RWPE2 (cell line): ENCODE results near the gene BAIAP2L2.

Experiments
- ATAC-seq: fragments of 200-7000 bp; cut with Tn5 transposase; 3 replicates; pipeline ENCODE4 v1.9.1; 2021; ENCODE audit warnings: low read depth
- DNase-seq: peaks from one replicate; pipeline ENCODE4 v3.0.0-alpha.2; 2020; ENCODE audit warnings: low spot score
- H3K27ac ChIP-seq: fragments of 450-650 bp; 2 replicates; pipeline ENCODE4 v1.5.1; 2017; ENCODE audit warnings: mild to moderate bottlenecking; ENCODE audit not compliant: poor library complexity, severe bottlenecking
- H3K27me3 ChIP-seq: fragments of 250-450 bp; sonication (Bioruptor Pico); 2 replicates; pipeline ENCODE4 v1.5.1; 2021; ENCODE audit warnings: mild to moderate bottlenecking, moderate library complexity; ENCODE audit not compliant: insufficient read depth, poor library complexity, severe bottlenecking
- H3K36me3 ChIP-seq: fragments of 250-450 bp; sonication (Bioruptor Pico); 2 replicates; pipeline ENCODE4 v1.5.1; 2020; ENCODE audit warnings: low read depth, mild to moderate bottlenecking, moderate library complexity
- H3K4me1 ChIP-seq: fragments of 250-450 bp; sonication (Bioruptor Pico); 2 replicates; pipeline ENCODE4 v1.5.1; 2021; ENCODE audit warnings: mild to moderate bottlenecking, moderate library complexity; ENCODE audit not compliant: insufficient read depth, poor library complexity, severe bottlenecking
- H3K4me3 ChIP-seq: fragments of 250-450 bp; sonication (Bioruptor Pico); 2 replicates; pipeline ENCODE4 v1.5.1; 2021; ENCODE audit warnings: mild to moderate bottlenecking, moderate library complexity; ENCODE audit not compliant: severe bottlenecking
- H3K9me3 ChIP-seq: fragments of 250-450 bp; sonication (Bioruptor Pico); 2 replicates; pipeline ENCODE4 v1.5.1; 2021; ENCODE audit warnings: mild to moderate bottlenecking, moderate library complexity; ENCODE audit not compliant: severe bottlenecking
- CTCF ChIP-seq: fragments of 450-650 bp; IDR thresholded peaks from one replicate; pipeline ENCODE4 v1.5.1; 2017; ENCODE audit warnings: mild to moderate bottlenecking, moderate library complexity; ENCODE audit not compliant: poor library complexity, severe bottlenecking

Gene BAIAP2L2

GRCh38 chr22:38066381-38067027, 44.0 kb downstream of the BAIAP2L2 start:
- Histone ChIP-seq H3K36me3 (peaks cover 40% of the 10 kb centered on the region), H3K4me3 (no peak overlapping the region), H3K27me3 (no peaks in the 10 kb centered on the region), H3K4me1 (no peaks in the 10 kb centered on the region), H3K9me3 (no peaks in the 10 kb centered on the region), H3K27ac (no peak overlapping the region)
- ATAC-seq (no peak), DNase-seq (peak; percentile 47)
- no peak for TF ChIP-seq CTCF

GRCh38 chr22:38065539-38065938, 44.9 kb downstream of the BAIAP2L2 start:
- DNase-seq (peak; percentile 49), ATAC-seq (no peak)
- H3K27ac ChIP-seq = no peak overlapping the region
- H3K4me3 ChIP-seq = no peak overlapping the region
- no peaks in the 10 kb centered on the region for H3K9me3 ChIP-seq
- peaks cover 42% of the 10 kb centered on the region for H3K36me3 ChIP-seq
- no peak for TF ChIP-seq CTCF
- no peaks in the 10 kb centered on the region for H3K27me3 ChIP-seq
- H3K4me1 ChIP-seq = no peaks in the 10 kb centered on the region

GRCh38 chr22:38062791-38063190, 47.7 kb downstream of the BAIAP2L2 start:
- H3K9me3 ChIP-seq = no peaks in the 10 kb centered on the region
- H3K4me1 ChIP-seq = no peaks in the 10 kb centered on the region
- no peaks in the 10 kb centered on the region for H3K27me3 ChIP-seq
- DNase-seq = no peak
- no peak overlapping the region for H3K4me3 ChIP-seq
- H3K27ac ChIP-seq = no peak overlapping the region
- H3K36me3 ChIP-seq = peaks cover 54% of the 10 kb centered on the region
- no peak for TF ChIP-seq CTCF
- ATAC-seq = no peak

GRCh38 chr22:38056969-38057891, 53.3 kb downstream of the BAIAP2L2 start, which contains the start of gene PICK1:
Gene PICK1, plus strand, starts transcription at chr22:38057404. Its CDS starts 406 bp downstream, at chr22:38057810.
- DNase-seq (peak; percentile 85), ATAC-seq (peak; percentile 91)
- Histone ChIP-seq H3K4me3 (peak within 1 kb of the TSS; percentile 53), H3K9me3 (no peaks in the 10 kb centered on the region), H3K27me3 (no peaks in the 10 kb centered on the region), H3K27ac (peak within 1 kb of the TSS; percentile 42), H3K36me3 (peaks cover 26% of the 10 kb centered on the region), H3K4me1 (no peaks in the 10 kb centered on the region)
- no peak for TF ChIP-seq CTCF
